ENCODE results near the gene ZNF677. TPM values are rescaled to one million over a fixed set of nuclear protein-coding genes. Genes with fewer than 3 reads are reported as not detected.
"Not testable (repeated sequence)": the region's sequence is repeated elsewhere in the genome, so short reads cannot be mapped to it uniquely, and the experiment has no call there.

ZNF677 gene
- total RNA-seq, 2 experiments from 2014 or later: 8.3 to 8.7 TPM

DNA sequence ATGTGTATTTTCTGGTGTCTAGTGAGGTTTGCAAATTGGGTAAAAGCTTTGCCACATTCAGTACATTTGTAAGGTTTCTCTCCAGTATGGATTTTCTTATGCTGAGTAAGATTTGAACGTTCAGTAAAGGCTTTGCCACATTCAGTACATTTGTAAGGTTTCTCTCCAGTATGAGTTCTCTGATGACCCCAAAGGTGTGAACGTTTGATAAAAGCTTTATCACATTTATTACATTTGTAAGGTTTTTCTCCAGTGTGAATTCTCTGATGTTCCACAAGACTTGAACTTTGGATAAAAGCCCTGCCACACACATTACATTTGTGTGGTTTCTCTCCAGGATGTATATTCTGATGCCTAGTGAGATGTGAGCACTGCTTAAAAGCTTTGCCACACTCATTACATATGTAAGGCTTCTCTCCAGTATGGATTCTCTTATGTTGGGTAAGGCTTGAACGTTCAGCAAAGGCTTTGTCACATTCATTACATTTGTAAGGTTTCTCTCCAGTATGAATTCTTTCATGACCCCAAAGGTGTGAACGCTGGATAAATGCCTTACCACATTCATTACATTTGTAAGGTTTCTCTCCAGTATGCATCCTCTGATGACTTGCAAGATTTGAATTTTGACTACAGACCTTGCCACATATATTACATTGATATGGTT, 17.4 kb downstream of the ZNF677 start:
- Mint-ChIP-seq H3K4me3 (no peak overlapping the region), H3K36me3 (ENCODE audit: low read depth) (peaks cover 55% of the 10 kb centered on the region), H3K4me1 (ENCODE audit: low read depth) (no peaks in the 10 kb centered on the region), H3K27ac (no peak overlapping the region), H3K9me3 (peaks cover 64% of the 10 kb centered on the region), H3K27me3 (no peaks in the 10 kb centered on the region)
- ChIA-PET CTCF (no interaction called here), POLR2A (no interaction called here)
- TF ChIP-seq, protein P1, sequence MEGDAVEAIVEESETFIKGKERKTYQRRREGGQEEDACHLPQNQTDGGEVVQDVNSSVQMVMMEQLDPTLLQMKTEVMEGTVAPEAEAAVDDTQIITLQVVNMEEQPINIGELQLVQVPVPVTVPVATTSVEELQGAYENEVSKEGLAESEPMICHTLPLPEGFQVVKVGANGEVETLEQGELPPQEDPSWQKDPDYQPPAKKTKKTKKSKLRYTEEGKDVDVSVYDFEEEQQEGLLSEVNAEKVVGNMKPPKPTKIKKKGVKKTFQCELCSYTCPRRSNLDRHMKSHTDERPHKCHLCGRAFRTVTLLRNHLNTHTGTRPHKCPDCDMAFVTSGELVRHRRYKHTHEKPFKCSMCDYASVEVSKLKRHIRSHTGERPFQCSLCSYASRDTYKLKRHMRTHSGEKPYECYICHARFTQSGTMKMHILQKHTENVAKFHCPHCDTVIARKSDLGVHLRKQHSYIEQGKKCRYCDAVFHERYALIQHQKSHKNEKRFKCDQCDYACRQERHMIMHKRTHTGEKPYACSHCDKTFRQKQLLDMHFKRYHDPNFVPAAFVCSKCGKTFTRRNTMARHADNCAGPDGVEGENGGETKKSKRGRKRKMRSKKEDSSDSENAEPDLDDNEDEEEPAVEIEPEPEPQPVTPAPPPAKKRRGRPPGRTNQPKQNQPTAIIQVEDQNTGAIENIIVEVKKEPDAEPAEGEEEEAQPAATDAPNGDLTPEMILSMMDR (IDR thresholded peaks at IDR 0.05): no peak
- no peak for ATAC-seq
- no peak for DNase-seq
- intact Hi-C loops (cut with micrococcal nuclease): no loop called here

DNA sequence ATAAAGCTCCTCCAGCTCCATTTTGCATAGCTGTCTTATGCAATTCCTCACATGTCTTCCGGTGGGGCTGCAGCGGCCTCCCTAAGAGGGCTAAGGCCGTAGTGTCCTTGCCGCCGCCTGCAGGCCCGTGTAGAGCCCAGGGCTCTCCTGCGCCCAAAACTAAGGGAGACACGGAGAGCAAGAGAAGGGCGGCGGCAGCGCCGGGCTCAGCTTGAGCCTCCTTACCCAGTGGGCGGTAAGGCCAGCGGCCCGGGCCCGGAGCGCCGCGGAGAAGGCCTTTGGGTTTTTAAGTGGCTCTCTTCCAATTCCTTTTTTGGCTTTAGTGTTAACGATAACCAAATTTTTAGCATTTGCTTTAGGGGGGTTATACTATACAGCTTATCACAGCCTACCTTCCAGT, 30.1 kb downstream of the ZNF677 start:
- intact Hi-C loops (cut with micrococcal nuclease): no loop called here
- ChIA-PET POLR2A (no interaction called here), CTCF (no interaction called here)
- peaks cover 48% of the 10 kb centered on the region for H3K9me3 Mint-ChIP-seq
- ATAC-seq: no peak
- TF ChIP-seq, protein P1 (IDR thresholded peaks at IDR 0.05): no peak
- H3K27ac Mint-ChIP-seq: no peak overlapping the region
- no peak overlapping the region for H3K4me3 Mint-ChIP-seq
- no peak for DNase-seq
- peaks cover 20% of the 10 kb centered on the region for H3K36me3 Mint-ChIP-seq (ENCODE audit: low read depth)
- no peaks in the 10 kb centered on the region for H3K4me1 Mint-ChIP-seq (ENCODE audit: low read depth)
- no peaks in the 10 kb centered on the region for H3K27me3 Mint-ChIP-seq

DNA sequence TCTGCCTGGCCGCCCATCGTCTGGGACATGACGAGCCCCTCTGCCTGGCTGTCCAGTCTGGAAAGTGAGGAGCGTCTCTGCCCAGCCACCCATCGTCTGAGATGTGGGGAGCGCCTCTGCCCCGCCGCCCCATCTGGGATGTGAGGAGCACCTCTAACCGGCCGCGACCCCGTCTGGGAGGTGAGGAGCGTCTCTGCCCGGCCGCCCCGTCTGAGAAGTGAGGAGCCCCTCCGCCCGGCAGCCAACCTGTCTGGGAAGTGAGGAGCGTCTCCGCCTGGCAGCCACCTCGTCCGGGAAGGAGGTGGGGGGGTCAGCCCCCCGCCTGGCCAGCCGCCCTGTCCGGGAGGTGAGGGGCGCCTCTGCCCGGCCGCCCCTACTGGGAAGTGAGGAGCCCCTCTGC, 32.0 kb downstream of the ZNF677 start:
- POLR2A ChIA-PET: not testable (repeated sequence)

DNA sequence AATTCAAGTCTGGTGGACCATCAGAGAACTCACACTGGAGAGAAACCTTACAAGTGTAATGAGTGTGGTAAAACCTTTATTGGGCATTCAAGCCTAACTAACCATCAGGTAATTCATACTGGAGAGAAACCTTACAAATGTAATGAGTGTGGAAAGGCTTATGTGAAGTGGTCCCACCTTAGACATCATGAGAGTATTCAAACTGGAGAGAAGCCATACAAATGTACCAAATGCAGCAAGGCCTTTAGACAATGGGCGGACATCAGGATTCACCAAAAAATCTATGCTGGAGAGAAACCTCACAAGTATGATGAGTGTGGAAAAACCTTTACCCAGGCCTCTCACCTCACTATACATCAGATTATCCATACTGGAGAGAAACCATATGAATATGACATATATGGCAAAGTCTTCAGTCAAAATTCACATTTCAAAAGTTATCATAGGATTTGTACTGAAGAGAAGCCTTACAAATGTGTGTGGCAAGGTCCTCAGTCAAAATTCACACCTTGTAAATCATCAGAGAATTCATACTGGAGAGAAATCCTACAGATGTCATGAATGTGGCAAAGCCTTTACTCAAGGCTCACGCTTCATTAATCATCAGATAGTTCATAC, 41.9 kb downstream of the ZNF677 start:
- Mint-ChIP-seq H3K4me1 (ENCODE audit: low read depth) (no peaks in the 10 kb centered on the region), H3K36me3 (ENCODE audit: low read depth) (peaks cover 61% of the 10 kb centered on the region), H3K4me3 (no peak overlapping the region), H3K27me3 (no peaks in the 10 kb centered on the region), H3K27ac (no peak overlapping the region), H3K9me3 (peaks cover 71% of the 10 kb centered on the region)
- ChIA-PET CTCF (no interaction called here), POLR2A (no interaction called here)
- intact Hi-C loops (cut with micrococcal nuclease): no loop called here
- no peak for ATAC-seq
- TF ChIP-seq, protein P1 (IDR thresholded peaks at IDR 0.05): no peak
- no peak for DNase-seq

More for the DNA sequence above, 32.0 kb downstream of the ZNF677 start:
- H3K27ac Mint-ChIP-seq; CTCF ChIA-PET; DNase-seq; H3K27me3 Mint-ChIP-seq; H3K4me3 Mint-ChIP-seq; intact Hi-C loops (cut with micrococcal nuclease); ATAC-seq; H3K4me1 Mint-ChIP-seq (ENCODE audit: low read depth): not testable (repeated sequence)
- H3K9me3 Mint-ChIP-seq: peaks cover 47% of the 10 kb centered on the region
- H3K36me3 Mint-ChIP-seq (ENCODE audit: low read depth): peaks cover 30% of the 10 kb centered on the region

DNA sequence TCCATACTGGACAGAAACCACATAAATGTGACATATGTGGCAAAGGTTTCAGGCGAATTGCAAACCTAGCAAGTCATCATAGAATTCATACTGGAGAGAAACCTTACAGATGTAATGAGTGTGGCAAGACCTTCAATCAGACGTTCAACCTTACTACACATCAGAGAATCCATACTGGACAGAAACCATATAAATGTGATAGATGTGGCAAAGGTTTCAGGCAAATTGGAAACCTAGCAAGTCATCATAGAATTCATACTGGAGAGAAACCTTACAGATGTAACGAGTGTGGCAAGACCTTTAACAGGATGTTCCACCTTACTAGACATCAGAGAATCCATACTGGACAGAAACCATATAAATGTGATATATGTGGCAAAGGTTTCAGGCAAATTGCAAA, 43.1 kb downstream of the ZNF677 start:
- H3K4me3 Mint-ChIP-seq; H3K4me1 Mint-ChIP-seq (ENCODE audit: low read depth); CTCF ChIA-PET; ATAC-seq; DNase-seq; H3K27ac Mint-ChIP-seq; H3K27me3 Mint-ChIP-seq; intact Hi-C loops (cut with micrococcal nuclease); POLR2A ChIA-PET: not testable (repeated sequence)
- H3K9me3 Mint-ChIP-seq: peaks cover 79% of the 10 kb centered on the region
- peaks cover 72% of the 10 kb centered on the region for H3K36me3 Mint-ChIP-seq (ENCODE audit: low read depth)

DNA sequence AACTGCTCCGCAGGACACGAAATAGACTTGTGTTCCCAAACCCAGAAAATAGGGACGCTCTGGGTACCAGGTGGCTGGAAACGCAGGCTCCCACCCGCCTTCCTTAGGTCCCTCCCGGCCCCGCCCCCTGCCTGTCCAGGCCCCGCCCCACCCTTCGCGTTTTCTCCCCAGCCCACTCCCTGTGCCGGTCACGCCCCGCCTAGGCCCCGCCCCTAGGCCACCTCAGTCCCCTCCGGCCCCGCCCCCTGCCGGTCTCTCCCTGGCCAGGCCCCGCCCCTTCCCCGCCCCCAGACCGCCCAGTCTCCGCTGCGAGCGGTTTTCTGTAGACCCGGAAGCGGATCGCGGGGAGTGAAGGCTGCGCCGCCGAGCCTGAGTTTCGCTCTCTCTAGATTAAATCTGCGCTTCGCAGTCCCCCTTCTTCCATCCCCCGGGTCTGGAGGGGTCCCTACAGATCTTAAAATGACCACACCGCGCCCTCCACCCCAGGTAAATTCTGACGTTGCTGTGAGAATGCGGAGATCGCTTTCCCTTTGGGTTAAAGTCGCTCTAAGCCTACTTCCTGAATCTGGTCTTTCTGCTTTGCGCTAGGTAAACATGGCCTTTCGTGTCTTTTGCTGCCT, 57.8 kb downstream of the ZNF677 start:
- peak; percentile 93 for ATAC-seq
- peak; percentile 99 for DNase-seq
- TF ChIP-seq, protein P1 (IDR thresholded peaks at IDR 0.05): no peak
- intact Hi-C loops (cut with micrococcal nuclease): loop anchor here (10.0 kb wide), 1 partner anchor 548 kb away; no protein-coding TSS in a partner anchor
- H3K4me1 Mint-ChIP-seq (ENCODE audit: low read depth): peaks cover 33% of the 10 kb centered on the region
- POLR2A ChIA-PET: no interaction called here
- no peaks in the 10 kb centered on the region for H3K27me3 Mint-ChIP-seq
- CTCF ChIA-PET: no interaction called here
- H3K4me3 Mint-ChIP-seq: peak overlapping the region; percentile 88
- H3K27ac Mint-ChIP-seq: peak overlapping the region; percentile 96
- peaks cover 19% of the 10 kb centered on the region for H3K9me3 Mint-ChIP-seq
- H3K36me3 Mint-ChIP-seq (ENCODE audit: low read depth): peaks cover 52% of the 10 kb centered on the region

Data from activated CD8-positive, alpha-beta T cell treated with anti-CD3 and anti-CD28 coated beads for 36 hours (primary cell).